Activated gamma-delta T cell treated with anti-CD3 and anti-CD28 coated beads, Interleukin-2, amount 50 U/mL, for 16 hours (primary cell): ENCODE measurements around the gene KCNK15.

ENCODE experiments used
- DNase-seq: peaks from one replicate; pipeline ENCODE4 v3.0.0-alpha.2; 2020; ENCODE audit warnings: low read depth

The KCNK15 gene

GRCh38 chr20:44790638-44791393 is 45.2 kb downstream of the KCNK15 start:
- no peak for DNase-seq

GRCh38 chr20:44792796-44793195 is 47.1 kb downstream of the KCNK15 start:
- no peak for DNase-seq

GRCh38 chr20:44795836-44796235 is 50.2 kb downstream of the KCNK15 start:
- DNase-seq: no peak

- DNase-seq: no peak
Observed at GRCh38 chr20:44796311-44796710, 50.6 kb downstream of the KCNK15 start.

- DNase-seq: no peak
Observed at GRCh38 chr20:44796758-44797457, 51.2 kb downstream of the KCNK15 start.

GRCh38 chr20:44799691-44800090 is 54.0 kb downstream of the KCNK15 start:
- no peak for DNase-seq

- DNase-seq: no peak
Observed at GRCh38 chr20:44800391-44801046, 54.9 kb downstream of the KCNK15 start.
